ENCODE data around the gene PTCHD1.

PTCHD1 gene

DNA sequence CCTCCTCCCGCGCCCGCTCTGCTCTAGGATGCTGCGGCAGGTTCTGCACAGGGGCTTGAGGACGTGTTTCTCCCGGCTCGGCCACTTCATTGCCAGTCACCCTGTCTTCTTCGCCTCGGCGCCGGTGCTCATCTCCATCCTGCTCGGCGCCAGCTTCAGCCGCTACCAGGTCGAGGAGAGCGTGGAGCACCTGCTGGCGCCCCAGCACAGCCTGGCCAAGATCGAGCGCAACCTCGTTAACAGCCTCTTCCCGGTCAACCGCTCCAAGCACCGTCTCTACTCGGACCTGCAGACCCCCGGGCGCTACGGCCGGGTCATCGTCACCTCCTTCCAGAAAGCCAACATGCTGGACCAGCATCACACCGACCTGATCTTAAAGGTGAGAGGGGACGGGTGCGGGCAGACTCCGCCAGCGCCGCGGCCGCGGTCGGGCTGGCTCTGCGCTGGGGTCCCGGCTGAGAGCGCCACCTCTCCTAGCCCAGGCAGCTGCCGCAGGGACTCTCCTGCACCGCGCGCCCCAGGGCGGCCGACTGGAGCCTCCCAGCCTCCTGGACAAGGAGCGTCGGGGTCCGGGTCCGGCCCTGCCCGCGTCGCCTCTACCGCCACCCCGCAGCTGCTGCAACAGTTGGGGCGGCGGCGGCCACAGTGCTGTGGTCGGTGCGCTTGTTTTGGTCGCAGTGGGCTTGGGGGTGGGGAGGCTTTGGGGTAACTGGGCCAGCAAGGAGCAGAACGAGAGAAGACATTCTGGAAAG is at the start of gene PTCHD1:
Gene PTCHD1 (plus strand): TSS at position 2 of the 752 bp plus-strand sequence. CDS start 27 bp downstream, at position 29.
- peak; percentile 3 for DNase-seq (ENCODE audit: low spot score)

DNA sequence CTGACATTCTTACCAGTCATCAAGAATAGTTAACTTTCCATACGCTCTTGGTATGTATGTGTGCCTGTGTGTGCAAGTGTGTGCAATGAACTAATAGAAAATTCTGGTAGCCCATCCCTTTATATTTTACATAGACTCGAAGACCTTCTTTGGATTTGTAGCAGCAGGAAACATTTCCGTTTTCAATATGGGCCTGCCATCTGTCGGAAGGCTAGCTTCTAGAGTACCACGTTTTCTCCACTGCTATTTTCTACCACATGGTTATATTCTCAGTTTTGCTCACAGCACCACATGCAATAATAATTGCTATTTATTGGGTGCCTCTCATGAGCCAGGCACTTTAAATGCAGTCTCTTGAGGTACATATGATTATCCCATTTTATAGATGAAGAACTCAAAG is 47.9 kb upstream of the PTCHD1 start:
- DNase-seq (ENCODE audit: low spot score), result no peak

DNA sequence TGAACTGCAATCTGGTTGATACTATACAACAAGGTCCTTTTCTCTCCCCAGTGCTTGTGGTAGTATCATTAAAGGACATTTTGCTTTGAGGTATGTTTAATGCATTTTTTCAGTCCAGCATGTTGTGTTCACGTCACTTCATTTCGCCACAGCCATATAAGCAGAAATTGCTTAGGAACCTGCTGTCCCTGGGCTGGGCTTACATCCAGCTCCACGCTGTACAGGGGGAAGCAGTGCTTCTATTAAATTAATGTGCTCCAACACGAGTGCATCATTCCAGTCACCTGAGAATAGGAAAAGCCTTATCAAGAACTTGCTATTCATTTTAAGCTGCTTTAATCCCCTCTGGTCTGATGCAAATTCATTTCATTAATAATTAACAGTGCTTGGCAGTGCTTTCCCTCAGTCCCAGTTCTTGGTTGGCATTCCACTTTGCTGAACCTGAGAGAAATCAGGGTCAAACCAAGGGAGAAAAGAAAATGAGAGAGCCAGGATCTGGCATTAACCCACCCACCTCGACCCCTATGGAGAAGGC is 47.4 kb upstream of the PTCHD1 start:
- DNase-seq (ENCODE audit: low spot score), result no peak

DNA sequence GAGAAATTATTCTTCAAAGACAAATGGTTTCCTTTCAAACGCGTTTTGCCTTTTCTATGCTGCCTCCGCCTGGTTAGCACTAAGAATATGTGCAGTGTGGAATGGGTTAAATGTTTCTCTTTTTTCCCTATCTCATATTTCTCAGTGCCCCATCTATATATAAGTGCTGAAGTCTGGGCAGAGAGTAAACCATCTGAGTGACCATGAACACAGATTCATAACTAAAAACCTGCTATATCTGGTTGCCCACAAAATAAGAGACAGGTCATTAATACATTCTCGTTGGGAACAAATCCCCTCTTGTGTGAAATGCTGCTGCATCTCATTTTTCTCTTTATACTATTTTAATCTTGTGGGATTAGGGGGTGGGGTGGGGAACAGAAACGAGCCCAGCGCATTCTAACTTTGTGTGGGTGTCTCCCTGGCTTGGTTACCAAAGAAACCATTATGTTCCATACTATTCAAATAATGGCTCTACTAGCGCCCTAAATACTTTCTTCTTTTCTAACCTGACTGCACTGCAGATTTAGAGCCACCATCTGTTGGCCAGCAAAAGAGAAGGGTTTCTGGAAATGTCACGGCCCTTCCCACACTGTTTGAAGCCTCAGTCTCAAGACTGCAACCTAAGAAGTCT is 42.2 kb upstream of the PTCHD1 start:
- no peak for DNase-seq (ENCODE audit: low spot score)

DNA sequence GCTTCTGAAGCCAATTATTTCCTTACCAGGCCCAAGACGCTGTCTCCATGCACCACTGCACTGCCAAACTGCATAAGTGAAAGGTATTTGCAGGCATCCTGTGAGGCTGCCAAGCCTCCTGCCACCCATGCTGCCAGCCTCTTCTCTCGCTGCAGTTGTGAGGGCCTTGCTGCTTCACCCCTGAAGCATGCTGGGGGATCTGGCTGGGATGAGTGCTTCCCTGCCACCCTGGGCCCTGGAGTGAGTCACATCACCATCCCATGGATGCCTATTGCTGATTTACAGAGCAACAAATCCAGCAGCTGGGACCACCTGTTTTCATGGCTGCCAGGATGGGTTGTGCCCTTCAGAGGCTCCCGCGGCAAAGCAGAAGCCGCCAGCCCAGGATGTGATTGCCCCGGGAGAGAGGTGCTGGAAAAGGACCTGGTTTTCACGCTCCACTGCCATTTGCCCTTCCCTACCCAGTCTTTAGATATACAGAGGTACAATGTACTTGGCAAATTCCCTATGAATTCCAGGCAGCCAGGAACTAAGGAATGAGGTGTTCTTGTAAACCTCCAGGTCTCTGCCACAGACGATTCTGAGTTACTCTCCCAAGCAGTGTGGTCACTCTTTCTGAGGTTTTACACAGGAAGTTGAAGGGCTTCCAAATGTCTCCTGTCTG is 41.5 kb upstream of the PTCHD1 start:
- peak; percentile 5 for DNase-seq (ENCODE audit: low spot score)

DNA sequence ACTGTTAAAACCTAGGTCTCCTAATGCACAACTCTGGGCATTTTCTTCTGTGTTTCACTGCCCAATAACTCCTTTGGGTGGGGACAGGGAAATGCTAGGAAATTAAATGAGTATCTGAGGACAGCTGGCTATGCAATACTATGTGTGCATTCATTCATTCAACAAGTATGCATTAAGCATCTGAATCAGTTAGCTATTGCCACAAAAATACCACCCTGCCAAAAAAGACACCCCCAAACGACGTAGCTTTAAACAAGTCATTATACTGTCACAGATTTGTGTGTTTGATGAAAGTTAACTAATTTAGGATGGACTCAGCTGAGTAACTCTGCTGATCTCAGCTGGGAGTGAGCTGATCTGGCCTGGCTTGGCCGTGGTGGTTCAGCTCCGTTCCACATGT is 29.8 kb upstream of the PTCHD1 start:
- DNase-seq (ENCODE audit: low spot score), result peak; percentile 1

DNA sequence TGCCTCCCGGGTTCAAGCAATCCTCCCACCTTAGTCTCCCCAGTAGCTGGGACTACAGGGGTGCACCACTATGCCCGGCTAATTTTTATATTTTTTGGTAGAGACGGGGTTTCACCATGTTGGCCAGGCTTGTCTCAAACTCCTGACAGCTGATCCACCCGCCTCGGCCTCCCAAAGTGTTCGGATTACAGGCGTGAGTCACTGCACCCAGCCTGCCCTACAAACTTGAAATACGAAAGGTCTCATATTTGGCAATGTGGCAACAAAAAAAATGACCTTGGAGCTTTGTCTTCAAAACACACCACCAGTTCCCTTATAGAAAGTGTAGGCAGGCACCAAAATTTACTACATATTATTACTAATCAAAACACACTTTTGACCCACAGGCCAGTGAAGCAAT is 22.9 kb upstream of the PTCHD1 start:
- DNase-seq (ENCODE audit: low spot score), result no peak

DNA sequence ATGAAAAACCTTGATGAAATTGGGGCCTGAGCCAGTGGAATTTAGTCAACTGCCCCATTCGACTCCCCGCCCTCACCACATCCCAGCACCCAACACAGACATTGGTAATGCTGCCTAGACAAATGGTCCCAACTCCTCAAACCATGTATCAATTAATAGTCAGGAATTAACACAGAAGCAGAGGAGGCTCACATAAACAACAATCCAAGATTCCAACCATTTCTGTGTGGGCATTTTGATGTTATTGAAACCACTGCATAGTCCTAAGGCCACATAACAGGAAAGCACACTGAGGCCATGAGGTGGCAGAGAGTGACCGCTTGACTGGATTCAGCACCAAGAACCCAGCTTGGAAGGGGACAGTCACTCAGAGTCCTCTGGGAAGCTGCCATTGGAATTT is 22.5 kb upstream of the PTCHD1 start:
- no peak for DNase-seq (ENCODE audit: low spot score)

DNA sequence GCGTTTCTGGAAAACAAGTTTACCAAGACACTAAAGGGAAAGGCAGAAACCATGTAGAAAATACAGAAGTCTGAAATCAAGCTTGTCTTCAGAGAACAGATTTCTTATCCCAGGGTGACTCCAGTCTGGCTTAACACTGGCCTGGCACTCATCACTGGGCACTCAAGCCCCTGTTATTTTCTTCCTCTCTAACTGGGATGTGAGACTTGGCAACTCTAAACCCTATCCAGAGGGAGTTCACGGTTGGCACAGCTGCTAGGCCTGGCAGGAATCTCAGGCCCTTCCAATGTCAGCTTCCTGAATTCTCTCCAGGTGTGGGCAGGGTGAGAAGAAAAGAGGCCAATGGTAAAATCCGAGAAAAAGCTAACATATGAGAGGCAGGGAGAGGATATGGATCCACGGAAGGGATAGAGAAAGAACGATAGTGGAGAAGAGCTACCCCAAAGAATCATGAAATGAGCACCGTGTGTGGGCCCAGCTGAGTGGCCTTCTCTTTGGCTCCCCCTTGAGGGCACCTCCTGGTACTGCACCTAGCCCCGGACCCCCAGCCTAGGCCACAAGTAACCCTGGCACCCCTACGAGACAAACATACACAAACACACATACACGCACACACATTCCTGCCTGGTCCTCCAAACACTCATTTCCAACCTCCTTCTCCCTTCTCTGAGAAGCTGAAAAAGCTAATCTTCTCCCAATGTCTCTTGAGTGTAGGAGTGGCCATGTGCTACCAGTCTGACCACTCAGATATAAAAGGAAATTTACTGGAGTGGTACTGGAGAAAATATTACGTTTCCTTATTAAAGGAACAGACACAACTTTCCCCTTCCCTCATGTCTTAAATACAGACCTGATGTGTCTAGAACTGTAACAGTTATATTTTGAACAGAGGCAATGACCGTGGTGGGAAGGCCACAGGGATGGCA is 16.6 kb upstream of the PTCHD1 start:
- DNase-seq (ENCODE audit: low spot score), result peak; percentile 53

DNA sequence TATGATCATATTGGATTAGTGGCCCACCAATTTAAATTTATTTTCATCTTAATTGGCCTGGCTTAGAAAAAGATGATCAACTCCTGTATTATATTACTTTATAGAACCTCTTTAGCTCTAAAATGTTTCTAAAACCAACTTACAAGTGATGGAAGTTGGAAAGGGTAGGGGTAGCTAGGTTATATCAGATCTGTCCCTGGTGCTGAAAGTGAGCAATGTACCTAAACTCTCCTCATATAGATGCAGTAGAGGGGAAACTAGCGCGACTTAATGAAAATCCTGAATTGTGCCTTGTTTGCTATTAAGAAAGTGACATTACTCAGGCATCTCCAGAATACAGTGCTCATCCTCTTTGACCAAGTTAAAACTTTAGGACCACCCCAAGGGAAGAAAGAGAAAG is 7.5 kb upstream of the PTCHD1 start:
- no peak for DNase-seq (ENCODE audit: low spot score)

DNA sequence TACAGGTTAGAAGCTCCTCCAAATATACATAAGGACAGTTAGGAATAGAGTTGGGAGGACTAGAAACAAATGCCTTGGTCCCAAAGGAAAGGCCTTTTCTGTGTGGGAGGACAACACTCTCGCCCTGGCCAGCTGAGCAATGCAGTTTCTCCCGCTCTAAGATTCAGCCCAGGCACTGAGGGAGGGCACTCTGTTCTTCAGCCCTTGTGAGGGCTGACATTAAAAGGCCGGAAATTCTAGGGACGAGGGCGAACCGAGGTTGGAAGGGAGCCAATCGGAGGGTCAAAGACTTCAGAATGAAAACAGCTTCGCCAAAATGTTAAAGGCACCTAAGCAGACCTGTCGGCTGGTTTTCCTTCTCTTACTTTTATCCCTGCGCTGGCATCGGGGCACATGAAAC is 2.9 kb upstream of the PTCHD1 start:
- no peak for DNase-seq (ENCODE audit: low spot score)

DNA sequence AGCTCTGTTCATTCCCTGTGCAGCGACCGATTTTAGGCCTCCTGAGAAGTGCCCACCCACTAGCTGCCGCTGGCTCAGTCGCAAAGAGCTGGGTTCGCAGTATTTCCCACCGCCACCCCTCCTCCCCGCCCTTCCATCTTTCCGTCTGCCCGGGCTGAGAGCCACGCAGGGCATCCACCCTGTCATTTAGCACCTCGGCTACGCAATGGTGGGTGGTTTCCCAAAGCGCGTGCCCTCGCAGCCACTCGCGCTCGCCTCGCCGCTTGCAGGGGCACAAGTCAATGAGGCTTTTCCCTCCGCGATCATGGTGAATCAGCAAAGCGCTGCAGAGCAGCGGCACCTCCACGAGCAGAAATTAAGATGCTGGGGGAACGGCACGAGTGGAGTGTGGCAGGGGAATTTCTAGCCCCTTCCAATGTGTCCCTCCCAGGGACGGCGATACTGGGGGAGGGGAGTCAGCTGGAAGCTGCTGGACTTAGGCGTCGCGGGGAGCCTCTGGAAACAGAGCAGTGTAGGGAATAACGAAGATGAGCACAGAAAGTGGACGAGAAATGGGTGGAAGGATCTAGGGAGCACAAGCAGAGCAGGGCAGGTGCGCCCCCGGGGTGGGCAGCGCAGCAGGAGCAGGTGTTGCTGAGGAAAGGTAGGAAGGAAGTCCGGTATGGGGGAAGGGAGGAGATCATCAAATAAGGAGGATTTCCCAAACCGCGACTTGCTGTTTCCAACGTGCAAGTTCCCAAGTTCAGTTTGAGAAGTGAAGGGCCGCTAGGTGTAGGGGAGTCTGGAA is 2.4 kb upstream of the PTCHD1 start:
- DNase-seq (ENCODE audit: low spot score), result peak; percentile 10

DNA sequence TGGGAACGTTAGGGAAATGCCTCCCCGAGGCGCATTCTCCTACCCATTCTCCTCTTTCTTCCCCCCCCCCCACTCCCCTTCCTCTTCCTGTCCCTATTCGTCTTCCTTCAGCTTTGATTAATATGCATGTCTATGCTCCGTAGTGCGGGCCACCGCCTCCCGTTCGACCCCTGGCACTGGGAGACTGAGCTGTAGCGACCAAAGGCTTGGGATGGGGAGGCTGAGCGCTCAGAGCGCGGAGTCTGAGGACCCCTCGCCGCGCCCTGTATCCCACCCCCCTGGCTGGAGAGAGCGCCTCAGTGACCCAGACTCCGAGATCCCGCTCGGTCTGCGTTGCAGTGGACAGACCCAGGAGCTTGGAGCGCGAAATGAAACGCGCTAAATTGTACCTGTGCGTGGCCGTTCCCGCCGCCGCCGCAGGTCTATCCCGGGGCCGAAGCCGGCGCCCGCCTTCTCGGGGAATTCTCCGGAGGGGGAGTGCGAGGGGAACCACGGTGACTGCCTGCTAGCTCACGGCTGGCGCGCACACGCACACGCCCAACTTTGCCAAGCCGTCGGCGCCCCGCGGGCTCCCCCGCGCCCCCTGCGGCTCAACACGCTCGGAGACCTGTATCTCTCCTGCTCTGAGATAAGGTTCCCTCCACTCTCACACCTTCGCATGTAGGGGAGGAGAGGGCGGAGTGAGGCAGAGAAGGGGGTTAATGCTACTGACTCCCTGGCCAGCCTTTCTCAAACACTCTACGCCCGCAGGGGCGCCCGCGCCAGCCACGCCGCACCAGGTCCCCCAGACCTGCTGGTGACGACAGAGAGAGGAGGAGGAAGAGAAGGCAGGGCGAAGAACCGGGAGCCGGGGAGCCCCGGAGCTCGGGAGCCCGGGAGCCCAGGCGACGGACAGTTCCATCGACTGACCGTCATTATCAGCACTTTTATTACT is 1.5 kb upstream of the PTCHD1 start:
- peak; percentile 7 for DNase-seq (ENCODE audit: low spot score)

DNA sequence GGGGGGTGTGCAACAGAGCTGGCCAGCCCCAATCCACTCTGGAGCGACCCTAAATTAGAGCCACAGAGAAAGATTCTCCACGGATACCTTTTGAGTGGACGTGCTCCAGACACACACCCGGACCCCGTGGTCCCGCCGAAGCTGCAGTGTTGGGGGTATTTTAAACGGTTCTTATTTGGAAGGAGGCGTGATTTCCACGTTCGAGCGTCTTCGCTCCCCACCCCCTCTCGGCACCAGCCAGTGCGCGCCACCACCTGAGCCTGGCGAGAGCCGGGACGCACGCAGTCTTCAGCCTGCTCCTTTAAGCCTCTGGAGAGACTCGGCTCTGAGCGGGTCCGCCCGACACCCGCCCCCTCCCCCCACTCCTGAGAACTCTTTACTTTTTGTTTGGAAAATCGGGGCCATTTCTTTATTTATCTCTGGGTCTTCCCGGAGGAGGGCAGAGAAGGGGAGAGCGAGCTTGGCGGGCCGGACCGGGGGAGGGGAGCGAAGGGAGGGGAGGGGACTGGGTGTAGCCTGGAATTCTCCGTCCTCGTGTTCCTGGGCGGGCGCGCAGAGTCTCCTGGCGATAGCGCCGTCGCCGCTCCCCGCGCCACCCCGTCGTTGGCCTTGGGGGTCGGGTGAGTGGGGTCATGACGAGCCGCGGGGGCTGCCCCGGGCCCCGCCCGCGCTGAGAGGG is 668 bp upstream of the PTCHD1 start:
- DNase-seq (ENCODE audit: low spot score), result peak; percentile 6

DNA sequence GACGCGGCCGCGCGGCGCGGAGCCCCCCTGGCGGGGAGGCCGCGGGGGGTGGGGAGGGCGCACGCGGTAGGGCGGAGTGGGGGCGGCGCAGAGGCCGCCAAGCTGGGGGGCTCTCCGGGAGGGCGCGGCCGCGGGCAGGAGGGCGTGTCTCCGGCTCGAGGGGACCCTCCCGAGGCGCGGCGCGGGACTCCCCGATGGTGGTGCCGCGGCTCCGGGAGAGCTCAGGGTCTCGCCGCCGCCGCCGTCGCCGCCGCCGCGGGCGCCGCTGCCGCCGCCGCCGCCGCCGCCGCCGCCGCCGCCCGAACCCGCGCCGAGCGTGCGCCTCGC is 165 bp upstream of the PTCHD1 start:
- DNase-seq (ENCODE audit: low spot score), result no peak

DNA sequence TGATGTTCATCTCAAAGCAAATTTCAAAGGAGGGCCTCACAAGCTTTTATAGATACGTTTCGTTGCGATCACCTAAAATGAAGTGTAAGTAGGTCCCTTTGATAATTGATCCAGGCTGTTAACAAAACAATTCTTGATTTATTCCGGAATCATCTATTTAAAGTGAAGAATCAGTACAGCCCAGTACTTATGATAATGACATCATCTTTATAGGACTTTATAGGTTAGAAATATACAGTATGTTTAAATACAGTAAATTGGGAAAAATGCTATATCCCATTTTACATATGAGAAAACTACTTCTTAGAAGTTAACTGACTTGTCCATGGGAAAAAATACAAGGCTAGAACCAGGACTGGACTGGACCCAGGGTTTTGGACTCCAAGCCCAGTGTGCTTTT is 3.7 kb downstream of the PTCHD1 start:
- DNase-seq (ENCODE audit: low spot score), result no peak

DNA sequence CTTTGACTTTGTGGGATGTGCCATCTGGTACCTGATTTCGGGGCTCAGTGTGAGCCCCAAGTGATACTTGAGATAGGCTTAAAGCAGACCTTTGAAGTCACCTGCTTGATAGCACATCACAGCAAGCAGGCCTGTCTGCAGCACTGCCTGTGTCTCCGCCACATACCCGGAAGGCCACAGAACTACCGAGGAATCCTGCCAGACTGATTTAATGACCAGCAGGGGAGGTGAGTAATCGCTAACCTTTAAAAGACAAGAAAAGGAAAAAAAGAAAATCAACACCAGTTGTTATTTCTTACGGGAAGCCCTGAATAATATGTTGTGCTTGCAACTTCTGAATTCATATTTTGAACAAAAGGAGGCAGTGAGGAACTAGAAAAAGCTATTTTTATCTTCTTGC is 6.8 kb downstream of the PTCHD1 start:
- DNase-seq (ENCODE audit: low spot score), result no peak

DNA sequence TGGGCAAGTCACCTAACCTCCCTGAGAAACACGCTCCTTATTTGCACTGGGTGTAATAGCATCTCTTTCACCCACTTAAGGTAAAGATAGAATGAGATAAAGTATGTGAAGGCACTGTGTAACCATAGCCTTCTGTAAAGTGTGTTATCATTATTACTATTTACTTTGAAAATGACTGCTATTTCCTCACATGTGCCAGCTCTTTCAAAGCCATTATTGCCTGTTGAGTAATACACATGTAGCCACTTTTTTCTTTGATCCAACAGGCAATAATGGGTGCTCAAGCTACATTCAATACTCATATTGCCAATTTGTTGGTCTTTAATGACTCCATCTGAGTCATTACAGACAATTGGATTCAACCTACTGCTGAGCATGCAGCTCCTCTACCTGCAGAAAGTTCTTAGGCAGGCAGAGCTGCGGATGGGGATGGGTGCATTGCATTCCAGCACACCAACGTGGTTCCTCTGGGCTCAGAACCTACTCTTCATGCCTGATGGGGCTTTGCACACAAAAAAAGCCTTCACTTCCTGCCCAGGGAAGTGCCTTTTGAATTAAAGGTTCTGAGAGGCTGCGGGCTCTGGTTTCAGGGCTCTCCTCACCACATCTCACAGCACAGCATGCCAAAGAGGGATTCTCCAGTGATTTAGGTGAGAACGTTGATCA is 9.7 kb downstream of the PTCHD1 start:
- no peak for DNase-seq (ENCODE audit: low spot score)

DNA sequence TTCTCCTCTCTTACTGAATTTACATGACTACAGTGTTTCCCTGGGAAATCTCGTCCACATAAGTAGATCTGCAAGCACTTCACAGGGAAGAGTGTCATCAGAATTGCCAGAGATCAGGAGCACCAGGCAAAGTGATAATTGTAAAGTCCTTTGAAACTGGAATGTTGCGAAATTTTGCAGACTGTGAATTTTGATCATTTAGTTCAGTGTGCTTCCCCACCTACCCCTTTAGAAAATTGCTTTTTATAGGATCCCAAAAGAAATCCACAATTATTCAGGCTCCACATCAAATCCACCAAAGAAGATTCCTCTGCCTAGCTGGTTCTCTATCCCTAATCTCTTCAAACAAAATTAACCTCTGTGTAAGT is 10.2 kb downstream of the PTCHD1 start:
- DNase-seq (ENCODE audit: low spot score), result no peak
